Measurements from ENCODE around the gene MAP3K5.

The MAP3K5 gene

DNA sequence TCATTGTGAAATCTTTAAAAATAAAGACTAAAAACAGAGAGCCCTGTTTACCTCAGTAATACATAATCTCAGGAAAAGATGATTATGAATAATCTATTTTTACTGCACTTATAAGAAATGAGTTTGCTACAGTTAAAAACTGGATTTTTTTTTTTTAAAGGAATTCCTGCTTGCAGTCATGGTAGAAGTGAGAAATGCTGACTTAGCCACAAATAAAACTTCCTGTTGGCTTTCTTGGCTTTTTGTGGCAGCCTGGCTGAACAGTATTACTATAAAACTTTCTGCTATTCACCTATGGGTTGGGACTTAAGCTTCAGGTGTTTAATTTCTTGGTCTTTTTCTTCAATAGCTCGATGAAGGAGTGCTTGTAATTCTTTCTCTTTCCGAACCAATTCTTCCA lies 230.1 kb downstream of the MAP3K5 start:
- DNase-seq, result no peak

DNA sequence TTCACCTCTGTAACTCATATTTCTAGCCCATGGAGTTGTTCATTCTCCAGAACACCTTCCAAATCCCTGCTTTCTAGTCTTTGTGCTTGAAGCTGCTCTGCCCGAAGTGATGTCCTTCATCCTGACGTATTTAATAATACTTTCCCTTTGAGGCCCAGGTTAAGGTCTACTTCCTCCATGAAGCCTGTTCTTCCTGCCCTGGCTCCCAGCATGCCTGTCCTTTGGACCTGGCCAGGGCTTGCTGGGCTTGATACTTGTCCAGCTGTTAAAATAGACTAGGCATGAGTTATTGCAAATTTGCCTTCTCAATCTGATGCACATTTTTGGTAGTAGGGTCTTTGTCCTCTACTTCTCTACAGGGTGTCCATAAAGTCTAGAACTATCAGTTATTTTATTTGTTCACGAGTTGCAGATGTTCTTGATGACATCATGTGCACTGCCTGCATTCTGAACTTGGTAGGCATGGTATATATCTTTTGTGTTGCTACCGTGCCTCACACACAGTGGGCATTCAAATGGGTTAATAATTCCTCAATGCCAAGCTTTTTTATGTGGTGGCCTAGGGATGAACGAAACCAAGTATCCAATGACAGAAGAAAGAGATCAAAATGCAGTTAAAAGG lies 239.0 kb downstream of the MAP3K5 start:
- no peak for DNase-seq

DNA sequence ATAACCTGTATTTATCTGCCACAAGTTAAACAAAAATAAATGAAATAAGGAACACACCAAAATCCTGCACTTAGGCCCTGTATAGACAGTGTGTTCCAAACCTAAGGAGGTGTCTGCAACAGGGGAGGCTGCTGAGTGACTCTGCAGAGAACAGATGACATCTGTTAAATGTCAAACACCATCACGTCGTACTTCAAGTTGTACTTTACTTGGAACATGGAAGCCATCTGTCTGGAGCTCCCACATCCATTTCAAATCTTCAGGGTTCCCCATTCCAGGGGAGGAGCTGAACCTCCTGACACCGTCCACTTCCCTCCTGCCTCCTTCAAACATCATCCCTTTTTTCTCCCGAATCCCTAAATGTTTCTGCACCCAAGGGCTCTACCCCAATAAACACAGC lies 240.2 kb downstream of the MAP3K5 start:
- DNase-seq, result no peak

DNA sequence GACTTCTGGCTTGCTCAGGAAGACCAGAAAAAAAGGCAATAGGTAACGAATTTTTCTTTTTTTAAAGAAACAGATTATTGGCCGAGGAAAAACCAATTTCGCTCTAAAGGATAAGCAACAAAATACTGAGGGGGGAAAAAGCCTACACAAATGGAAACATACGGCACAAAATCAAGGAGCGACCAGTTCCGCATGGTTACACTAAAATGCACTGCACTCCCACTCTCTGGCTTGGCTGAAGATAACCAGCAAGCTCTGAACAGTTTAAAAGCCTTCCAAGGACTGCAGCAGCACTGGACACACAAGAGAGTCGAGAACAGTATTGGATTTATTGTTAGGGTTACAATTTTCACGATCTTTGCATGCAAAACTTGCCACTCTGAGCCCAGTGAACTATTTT lies 241.2 kb downstream of the MAP3K5 start:
- no peak for DNase-seq

DNA sequence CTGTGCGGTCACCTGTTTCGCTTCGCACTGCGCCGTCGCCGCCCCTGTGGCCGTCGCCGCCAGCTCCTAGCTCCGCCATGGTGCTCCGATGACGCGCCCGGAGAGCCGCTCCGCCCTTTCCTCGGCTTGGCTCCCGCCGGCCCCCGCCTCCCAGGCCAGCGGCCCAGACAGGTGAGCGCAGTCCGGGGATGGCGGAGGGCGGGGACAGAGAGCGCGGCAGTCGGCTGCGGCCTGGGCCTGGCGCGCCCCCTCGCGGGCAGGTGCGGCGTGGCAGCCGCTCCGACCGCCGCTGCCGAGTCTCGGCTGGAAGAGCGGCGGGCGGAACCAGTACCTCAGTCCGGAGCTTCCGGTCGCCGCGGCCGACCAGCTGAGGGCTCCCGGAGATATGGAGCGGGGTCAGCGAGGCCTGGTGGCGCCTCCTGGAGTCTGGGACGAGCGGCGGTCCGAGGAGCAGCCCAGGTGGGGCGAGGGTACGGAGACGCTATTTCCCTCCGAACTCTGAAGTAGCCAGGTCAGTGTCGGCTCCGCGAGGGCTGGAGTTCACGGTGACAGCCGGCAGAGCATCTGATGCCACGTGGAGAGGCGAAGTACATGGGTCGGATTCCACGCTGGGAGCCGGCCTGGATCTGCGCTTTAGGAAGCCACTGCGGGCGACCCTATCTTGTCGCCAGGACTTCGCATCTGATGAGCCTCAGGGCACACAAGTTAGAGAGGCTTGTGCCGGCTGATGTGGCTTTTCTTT lies 241.8 kb downstream of the MAP3K5 start, which contains the start of gene MAP7:
Gene MAP7 (minus strand): TSS at position 93 of the 742 bp plus-strand sequence. CDS start 14 bp downstream, at position 79.
- DNase-seq, result peak; percentile 92

DNA sequence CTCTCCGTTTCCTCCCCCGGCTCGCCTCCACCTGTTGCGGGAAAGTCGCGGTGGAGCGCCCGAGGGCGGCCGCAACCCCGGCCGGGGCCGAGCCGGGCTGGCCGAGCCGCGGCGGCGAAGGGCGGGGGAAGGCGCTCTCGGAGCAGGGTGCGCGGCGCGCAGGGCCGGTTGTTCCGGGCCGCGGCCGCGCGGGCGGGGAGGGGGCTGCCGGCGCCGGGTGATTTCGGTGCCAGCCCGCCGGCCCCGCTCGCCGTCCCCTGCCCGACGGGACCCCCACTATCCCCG lies 242.3 kb downstream of the MAP3K5 start:
- no peak for DNase-seq

DNA sequence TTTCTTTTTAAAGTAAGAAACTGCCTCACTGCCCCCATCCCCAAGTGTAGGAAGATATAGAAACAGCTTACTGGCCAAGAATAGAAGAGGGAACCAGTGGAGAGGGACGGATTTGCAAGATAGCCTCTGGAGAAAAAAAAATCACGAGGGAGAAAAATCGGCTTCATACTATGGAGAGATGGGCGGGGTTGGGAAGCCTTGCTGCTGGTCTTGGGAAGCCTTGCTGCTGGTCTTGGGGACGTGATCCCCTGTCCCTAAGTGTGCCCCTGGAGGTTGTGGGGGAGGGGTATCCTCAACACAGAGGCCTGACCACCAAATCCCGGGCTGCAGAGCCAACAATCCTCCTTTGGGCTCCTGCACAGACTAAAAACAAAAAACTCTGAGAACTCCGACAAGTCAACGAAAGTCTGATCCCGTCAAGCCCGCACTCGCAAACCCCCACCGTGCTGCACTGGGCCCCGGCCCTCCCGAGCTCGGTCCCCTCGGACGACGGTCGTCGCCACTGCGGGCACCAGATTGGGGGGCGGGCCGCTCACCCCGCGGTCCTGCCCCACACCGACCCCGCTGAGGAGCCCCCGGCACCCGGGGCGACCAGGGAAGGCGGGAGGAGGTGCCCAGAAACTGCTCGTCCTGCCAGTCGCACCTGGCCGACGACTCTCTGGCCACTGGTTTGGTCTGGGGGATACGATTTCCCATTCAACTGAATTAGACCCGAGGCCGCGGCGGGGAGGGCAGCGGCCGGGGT lies 242.8 kb downstream of the MAP3K5 start:
- peak; percentile 28 for DNase-seq

DNA sequence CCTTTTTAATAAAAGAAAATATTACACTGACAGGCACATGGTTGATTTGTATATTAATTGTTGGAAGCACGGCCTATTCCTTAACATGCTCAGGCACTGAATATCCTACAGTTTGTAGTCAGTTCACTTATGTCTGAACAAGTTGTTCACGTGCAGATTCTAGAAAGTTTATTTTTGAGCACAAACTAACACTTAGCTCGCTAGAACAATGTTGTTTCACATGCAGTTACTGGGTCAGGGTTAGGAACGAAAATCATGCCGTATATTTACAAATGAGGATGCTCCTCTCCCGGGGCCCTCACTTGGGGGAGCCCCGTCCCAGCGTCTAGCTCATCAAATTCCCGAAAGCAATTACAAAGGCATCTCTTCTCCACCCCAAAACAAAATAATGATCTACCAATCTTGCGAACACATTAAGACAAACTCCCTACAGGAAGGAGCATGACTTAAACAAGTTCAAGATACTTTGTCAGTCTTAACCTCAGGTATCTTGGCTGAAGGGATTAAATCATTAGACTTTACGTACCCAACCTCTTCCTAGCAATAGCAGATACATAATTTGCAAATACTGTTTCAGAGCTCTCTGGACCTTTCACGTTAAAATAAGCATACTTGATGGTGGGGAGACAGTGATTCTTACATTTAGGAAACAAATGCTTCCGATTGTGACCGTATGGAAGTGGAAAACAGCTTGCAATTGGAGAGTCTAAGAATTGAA lies 243.5 kb downstream of the MAP3K5 start:
- DNase-seq, result no peak

DNA sequence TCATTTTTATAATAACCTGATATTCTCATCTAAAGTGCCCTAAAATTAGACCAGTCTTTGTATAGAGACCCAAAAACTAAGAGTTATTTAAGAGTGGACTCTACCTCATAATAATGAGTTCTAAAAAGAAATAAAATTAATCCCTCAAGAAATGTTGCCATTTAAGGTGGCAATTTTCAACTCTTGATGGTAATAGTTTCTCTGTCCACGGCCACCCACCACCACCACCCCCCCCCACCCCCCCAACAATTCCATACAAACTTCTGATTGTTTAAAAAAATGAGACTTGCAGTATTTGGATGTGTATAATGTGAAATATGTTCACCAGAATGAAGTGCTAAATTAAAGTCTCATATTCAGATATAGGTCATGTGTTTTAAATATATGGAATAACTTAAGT lies 244.4 kb downstream of the MAP3K5 start:
- DNase-seq, result no peak

DNA sequence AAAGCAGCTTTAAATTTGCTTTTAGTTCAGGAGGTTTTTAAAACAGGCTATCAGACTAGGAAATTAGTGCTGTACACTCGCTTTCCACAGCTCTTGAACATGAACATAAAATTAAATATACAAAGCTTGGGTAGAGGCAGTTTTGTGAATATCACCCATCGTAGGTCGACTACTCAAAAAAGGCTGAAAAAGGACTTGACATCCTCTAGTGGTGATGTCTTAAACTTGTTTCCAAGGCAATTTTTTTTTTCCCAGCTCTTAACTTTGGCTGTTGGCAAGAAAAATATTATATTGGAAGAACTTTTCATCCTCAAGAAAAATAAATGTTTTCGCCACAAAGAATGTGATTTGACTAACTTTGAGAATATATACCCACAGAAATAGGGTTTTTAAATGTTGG lies 244.9 kb downstream of the MAP3K5 start:
- peak; percentile 12 for DNase-seq

DNA sequence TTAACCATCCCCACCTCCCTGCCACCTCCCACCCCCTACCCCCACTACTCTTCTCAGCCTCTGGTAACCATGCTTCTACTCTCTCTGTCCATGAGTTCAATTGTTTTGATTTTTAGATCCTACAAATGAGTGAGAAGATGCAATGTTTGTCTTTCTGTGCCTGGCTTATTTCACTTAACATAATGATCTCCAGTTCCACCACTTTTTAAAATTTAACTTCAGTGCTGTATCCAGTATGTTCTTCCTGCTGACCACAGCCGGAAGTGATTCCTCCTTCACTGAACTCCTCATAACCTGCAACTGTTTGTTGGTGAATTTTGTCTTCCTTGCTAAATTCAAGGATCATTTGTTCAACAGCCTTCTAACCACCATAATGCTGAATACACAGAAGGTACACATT lies 245.9 kb downstream of the MAP3K5 start:
- DNase-seq, result no peak

DNA sequence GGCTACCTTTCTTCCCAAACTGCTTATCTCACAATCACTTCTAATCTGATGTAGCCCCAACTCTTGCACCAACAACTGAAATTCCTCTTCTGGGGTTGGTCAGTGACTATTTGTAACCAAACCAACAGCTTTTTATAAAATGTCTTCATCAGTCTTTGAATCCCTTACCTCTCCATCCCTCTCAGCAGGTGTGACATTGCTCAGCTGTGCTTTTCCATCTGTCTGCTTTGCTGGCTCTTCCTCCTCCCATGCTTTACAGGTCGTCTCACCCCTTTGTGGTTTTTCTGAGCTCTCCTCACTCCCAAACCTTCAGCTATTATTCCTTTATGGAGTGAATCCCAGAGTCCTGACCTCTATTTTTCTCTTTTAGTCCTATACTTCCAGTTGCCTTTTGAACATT lies 248.0 kb downstream of the MAP3K5 start:
- no peak for DNase-seq

DNA sequence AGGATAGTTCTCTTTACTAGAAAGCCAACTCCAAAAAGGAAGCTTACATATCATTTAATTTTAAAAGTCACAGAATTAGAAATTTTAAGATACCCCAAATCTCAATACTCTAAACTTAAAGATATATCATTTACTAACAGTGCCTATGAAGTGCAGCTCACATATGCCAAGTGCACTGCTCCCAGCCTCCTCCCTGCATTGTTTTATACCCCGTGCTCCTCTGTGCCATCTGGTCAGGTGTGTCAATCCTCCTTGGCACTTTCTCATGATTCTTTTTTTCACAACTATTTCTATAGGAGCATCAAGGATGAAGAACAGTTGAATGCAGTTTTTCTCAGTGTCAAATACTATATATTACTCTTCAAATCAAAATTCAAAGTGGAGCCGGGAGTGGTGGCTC lies 250.9 kb downstream of the MAP3K5 start:
- DNase-seq, result no peak

DNA sequence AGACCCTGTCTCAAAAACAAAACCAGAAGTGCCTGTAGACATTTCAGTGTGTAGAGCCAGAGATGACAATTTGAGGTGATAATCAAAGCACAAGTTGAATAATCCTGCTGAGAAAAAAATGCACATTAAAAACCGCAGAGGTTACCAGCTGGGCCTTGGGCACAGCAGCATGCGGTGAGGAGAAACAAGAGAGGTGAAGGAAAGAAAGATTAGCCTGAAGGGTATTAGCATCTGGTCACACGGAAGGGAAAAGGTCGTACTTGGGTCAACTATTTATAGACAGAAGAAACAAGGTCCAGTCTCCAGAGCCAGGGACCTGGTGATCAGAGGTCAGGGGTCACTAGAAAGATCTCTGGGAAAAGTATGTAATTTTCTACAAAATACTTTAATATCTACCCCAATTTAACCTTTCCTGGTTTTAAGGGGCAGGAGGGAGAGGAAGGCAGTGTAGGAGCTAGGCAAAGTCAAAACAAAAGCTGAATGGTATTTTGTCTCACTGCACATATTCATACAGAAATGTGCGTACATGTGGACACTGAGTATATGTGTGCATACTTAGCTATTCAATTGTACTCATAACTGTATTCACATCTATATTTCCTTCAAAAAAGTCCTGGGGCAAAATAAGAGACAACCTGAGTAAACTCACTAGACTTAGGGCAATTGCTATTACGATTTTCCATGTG lies 252.2 kb downstream of the MAP3K5 start:
- DNase-seq, result no peak

DNA sequence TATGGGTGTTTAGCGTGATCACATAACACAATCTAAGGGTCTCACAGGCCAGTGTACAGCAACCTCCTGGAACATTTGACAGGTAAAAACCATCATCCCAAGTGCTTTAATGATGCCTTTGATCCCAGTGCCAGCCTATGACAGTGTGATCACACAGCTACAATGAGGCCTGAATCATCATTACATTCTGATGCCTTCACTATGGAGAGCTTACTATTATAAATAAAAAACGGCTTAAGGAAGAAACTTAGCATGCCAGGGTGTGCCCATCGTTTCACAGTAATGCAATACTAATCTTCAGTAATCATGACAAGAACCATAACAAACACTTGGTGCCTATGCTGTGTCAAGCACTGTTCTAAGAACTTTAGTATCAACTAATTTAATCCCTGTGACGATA lies 253.4 kb downstream of the MAP3K5 start:
- DNase-seq, result no peak

DNA sequence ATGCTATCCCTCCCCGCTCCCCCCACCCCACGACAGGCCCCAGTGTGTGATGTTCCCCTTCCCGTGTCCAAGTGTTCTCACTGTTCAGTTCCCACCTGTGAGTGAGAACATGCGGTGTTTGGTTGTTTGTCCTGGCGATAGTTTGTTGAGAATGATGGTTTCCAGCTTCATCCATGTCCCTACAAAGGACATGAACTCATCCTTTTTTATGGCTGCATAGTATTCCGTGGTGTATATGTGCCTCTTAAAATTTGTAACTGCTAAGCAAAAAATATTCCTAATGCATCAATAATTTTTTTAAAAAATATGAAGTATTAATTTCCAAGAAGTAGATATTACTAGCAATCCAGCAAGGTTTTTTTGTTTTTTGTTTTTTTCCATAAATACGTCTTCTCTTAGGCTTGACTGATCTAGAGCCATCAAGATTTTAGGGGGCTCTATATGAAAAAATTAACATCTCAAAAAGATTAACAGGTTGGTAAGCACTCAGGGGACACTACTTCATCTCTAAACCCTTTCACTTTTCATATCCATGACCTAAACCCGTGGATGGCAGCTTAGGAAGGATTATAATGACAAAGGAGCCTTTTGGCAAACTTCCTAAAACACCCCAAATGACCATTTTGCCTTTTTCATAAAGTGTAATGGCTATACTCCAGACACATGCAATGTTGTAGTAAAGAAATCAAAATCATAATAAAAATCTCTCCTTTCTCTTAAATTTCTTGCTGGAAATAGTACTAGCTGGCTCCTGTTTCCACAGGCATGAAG lies 256.2 kb downstream of the MAP3K5 start:
- DNase-seq, result no peak

DNA sequence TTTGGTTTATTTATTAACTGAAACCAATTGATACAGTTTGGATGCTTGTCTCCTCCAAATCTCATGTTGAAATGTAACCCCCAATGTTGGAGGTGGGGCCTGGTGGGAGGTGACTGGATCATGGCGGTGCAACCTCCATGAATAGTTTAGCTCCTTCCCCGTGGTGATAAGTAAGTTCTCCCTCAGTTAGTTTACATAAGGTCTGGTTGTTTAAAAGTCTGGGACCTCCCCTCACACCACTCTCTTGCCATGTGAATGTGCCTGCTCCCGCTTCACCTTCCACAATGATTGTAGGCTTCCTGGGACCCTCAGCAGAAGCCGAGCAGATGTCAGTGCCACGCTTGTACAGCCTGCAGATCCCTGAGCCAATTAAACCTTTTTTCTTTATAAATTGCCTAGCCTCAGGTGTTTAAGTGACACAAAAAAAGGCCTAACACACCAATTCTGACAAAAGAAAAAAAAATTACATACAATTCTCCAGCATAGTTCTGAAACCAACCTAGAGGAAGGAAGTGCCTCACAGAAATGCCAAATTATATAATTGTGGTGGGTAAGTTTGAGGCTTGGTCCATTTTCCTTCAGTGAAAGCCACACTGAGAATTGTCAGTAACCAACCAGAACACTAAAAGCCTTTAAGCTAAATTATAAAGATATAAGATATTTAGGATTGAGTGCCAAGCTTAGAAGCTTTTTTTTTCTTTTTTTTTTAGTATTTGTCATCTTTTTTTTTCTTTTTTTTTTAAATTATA lies 257.1 kb downstream of the MAP3K5 start:
- DNase-seq, result no peak

DNA sequence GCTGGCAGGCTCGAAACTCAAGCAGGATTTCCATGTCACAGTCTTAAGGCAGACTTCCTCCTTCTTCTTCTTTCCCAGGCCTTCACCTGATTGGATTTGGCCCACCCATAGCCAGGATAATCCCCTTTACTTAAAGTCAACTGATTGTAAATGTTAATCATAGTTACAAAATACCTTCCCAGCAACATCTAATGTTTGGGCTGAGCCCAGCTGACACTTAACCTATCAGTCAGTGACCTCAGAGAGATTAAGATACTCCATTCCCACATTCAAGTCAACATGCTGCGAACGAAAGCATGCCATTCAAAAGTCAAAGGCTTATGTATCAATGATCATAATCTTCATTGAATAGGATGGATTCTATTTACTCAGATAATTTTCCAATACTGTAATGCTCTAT lies 258.0 kb downstream of the MAP3K5 start:
- no peak for DNase-seq

DNA sequence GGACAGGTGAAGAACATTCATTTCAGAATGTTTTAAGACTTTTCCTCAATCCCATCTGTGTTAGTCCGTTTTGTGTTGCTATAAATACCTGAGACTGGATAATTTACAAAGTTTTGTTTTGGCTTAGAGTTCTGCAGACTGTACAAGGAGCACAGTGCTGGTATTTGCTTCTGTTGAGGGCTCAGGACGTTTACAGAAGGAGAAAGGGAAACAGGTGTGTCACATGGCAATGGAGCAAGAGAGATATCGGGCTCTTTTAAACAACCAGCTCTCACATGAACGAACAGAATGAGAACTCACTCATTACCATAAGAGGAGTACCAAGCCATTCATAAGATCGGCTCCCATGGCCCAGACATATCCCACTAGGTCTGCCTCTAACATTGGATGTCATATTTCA lies 258.8 kb downstream of the MAP3K5 start:
- DNase-seq, result no peak

DNA sequence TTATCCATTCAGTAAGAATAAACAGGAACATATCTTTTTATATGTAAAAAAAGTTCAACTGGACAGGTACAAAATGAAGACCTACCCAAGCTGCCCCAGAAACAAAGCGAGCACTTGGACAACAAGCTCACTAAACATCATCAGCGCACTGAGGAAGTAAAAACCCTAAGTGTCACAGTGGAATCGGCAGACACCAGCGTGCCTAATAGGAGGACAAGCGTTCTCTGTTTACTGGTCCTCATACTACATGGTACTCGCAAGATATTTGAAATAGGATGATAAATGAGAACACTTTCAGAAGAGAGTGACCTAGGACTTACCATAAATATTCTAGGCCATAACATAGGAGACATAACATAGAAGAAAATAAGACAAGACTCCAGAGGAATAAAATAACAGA lies 260.2 kb downstream of the MAP3K5 start:
- DNase-seq, result no peak

DNA sequence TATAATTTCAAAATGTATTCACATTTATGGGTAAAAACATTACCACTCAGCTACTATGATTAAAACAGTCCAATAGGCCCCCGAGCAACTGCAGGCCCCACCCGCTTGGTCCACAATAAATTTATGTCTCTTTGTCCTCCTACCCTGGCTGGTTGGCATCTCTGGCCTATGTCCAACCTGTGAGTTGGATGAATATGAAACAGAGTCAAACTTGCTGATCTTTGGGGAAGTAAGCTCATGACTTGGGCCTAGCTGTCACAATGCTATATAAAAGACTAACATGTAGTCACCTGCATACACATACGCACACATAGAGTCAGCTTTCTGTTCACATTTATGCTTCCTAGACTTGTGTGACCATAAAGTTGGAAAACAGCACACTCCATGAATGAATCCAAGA lies 262.6 kb downstream of the MAP3K5 start:
- DNase-seq, result no peak

DNA sequence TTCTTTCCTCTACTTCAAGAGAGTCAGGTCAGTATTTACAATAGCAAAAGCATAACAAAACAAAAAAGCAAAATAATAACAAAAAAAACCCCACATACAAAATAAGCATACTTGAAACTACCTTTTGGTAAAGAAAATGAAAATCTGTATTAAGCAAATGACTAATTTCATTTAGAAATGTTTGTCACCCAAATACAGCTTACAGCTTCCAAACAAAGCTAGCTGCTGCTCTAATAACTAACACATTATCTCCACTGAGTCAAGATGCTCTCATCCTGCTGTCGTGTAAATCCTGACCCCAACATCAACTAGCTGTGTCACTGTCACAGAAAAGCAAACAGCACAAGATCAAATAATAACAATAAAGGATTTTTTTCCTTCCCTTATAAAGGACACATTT lies 263.8 kb downstream of the MAP3K5 start:
- no peak for DNase-seq
